ENCODE data around the gene PRR11.
"Not testable (repeated sequence)": the region's sequence is repeated elsewhere in the genome, so short reads cannot be mapped to it uniquely, and the experiment has no call there.

Gene PRR11

GRCh38 chr17:59126809-59127417 lies 28.6 kb upstream of the PRR11 start:
- Histone ChIP-seq H3K9me3 (ENCODE audit: control insufficient read depth, insufficient read depth, low read depth, low read length) (no peaks in the 10 kb centered on the region), H3K27me3 (ENCODE audit: control insufficient read depth, insufficient read depth, low read length) (no peaks in the 10 kb centered on the region), H3K36me3 (ENCODE audit: control insufficient read depth, insufficient read depth, low read length) (peaks cover 39% of the 10 kb centered on the region), H3K9ac (ENCODE audit: low read length) (no peak overlapping the region), H3K4me3 (ENCODE audit: low read depth, low read length) (no peak overlapping the region), H3K27ac (ENCODE audit: low read depth, low read length) (no peak overlapping the region), H3K4me1 (ENCODE audit: control insufficient read depth, insufficient read depth, low read length) (no peaks in the 10 kb centered on the region)

- Histone ChIP-seq H3K4me3 (ENCODE audit: low read depth, low read length) (no peak overlapping the region), H3K9me3 (ENCODE audit: control insufficient read depth, insufficient read depth, low read depth, low read length) (no peaks in the 10 kb centered on the region), H3K27me3 (ENCODE audit: control insufficient read depth, insufficient read depth, low read length) (no peaks in the 10 kb centered on the region), H3K36me3 (ENCODE audit: control insufficient read depth, insufficient read depth, low read length) (peaks cover 31% of the 10 kb centered on the region), H3K9ac (ENCODE audit: low read length) (no peak overlapping the region), H3K4me1 (ENCODE audit: control insufficient read depth, insufficient read depth, low read length) (no peaks in the 10 kb centered on the region), H3K27ac (ENCODE audit: low read depth, low read length) (no peak overlapping the region)
Measured at GRCh38 chr17:59129814-59130213, 25.7 kb upstream of the PRR11 start.

- Histone ChIP-seq H3K4me3 (ENCODE audit: low read depth, low read length) (no peak overlapping the region), H3K9ac (ENCODE audit: low read length) (no peak overlapping the region), H3K27ac (ENCODE audit: low read depth, low read length) (no peak overlapping the region), H3K36me3 (ENCODE audit: control insufficient read depth, insufficient read depth, low read length) (peaks cover 30% of the 10 kb centered on the region), H3K9me3 (ENCODE audit: control insufficient read depth, insufficient read depth, low read depth, low read length) (no peaks in the 10 kb centered on the region), H3K4me1 (ENCODE audit: control insufficient read depth, insufficient read depth, low read length) (no peaks in the 10 kb centered on the region), H3K27me3 (ENCODE audit: control insufficient read depth, insufficient read depth, low read length) (no peaks in the 10 kb centered on the region)
Measured at GRCh38 chr17:59131131-59131530, 24.4 kb upstream of the PRR11 start.

DNA sequence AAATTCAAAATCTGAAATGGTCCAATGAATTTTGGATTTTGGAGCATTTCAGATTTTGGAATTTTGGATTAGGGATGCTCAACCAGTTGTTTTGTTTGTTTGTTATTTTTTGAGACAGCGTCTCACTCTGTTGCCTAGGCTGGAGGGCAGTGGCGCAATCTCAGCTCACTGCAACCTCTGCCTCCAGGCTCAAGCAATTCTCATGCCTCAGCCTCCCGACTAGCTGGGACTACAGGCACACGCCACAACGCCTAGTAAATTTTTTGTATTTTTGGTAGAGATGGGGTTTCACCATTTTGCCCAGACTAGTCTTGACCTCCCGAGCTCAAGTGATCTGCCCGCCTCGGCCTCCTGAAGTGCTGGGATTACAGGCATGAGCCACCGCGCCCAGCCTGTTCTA lies 17.2 kb upstream of the PRR11 start:
- not testable (repeated sequence) for H3K4me1 ChIP-seq (ENCODE audit: control insufficient read depth, insufficient read depth, low read length); H3K27ac ChIP-seq (ENCODE audit: low read depth, low read length); H3K9me3 ChIP-seq (ENCODE audit: control insufficient read depth, insufficient read depth, low read depth, low read length); H3K36me3 ChIP-seq (ENCODE audit: control insufficient read depth, insufficient read depth, low read length); H3K27me3 ChIP-seq (ENCODE audit: control insufficient read depth, insufficient read depth, low read length); H3K9ac ChIP-seq (ENCODE audit: low read length); H3K4me3 ChIP-seq (ENCODE audit: low read depth, low read length)

DNA sequence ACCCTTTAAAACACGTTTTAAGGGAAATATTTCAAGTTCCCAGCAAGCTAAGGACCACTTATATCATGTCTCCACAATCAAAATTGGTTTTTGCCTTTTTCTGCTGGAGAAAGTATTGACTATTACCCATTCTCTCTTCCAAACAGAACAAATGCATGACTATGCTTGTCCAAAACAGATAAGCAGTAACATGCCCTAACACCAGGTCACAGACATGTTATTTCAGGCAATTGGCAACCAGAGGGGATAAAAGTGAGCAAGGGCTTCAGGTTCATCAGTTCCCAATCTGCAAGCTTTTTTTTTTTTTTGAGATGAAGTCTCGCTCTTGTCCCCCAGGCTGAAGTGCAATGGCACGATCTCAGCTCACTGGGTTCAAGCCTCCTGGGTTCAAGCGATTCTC lies 15.6 kb upstream of the PRR11 start:
- Histone ChIP-seq H3K36me3 (ENCODE audit: control insufficient read depth, insufficient read depth, low read length) (peaks cover 12% of the 10 kb centered on the region), H3K9me3 (ENCODE audit: control insufficient read depth, insufficient read depth, low read depth, low read length) (no peaks in the 10 kb centered on the region), H3K27ac (ENCODE audit: low read depth, low read length) (no peak overlapping the region), H3K27me3 (ENCODE audit: control insufficient read depth, insufficient read depth, low read length) (no peaks in the 10 kb centered on the region), H3K4me3 (ENCODE audit: low read depth, low read length) (no peak overlapping the region), H3K4me1 (ENCODE audit: control insufficient read depth, insufficient read depth, low read length) (no peaks in the 10 kb centered on the region), H3K9ac (ENCODE audit: low read length) (no peak overlapping the region)

GRCh38 chr17:59141860-59142259 lies 13.7 kb upstream of the PRR11 start:
- Histone ChIP-seq H3K9ac (ENCODE audit: low read length) (no peak overlapping the region), H3K27me3 (ENCODE audit: control insufficient read depth, insufficient read depth, low read length) (no peaks in the 10 kb centered on the region), H3K9me3 (ENCODE audit: control insufficient read depth, insufficient read depth, low read depth, low read length) (no peaks in the 10 kb centered on the region), H3K27ac (ENCODE audit: low read depth, low read length) (no peak overlapping the region), H3K4me3 (ENCODE audit: low read depth, low read length) (no peak overlapping the region), H3K4me1 (ENCODE audit: control insufficient read depth, insufficient read depth, low read length) (no peaks in the 10 kb centered on the region), H3K36me3 (ENCODE audit: control insufficient read depth, insufficient read depth, low read length) (peaks cover 14% of the 10 kb centered on the region)

DNA sequence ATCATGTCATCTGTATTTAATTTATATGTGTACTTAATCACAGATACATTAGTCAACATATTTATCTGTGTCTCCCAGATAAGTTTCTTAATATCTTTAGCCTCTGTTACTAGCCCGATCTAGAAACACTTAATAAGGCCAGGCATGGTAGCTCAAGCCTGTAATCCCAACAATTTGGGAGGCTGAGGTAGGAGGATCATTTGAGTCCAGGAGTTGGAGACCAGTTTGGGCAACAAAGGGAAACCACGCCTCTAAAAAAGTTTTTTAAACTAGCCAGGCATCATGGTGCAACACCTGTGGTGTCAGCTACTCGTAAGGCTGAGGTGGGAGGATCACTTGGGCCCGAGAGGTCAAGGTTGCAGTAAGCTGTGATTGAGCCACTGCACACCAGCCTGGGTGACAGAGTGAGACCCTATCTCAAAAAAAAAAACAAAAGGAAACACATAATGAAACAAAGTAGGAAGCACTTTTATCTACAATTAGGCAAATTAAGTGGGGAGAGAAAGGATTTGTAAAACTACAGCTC lies 9.9 kb upstream of the PRR11 start:
- peaks cover 14% of the 10 kb centered on the region for H3K36me3 ChIP-seq (ENCODE audit: control insufficient read depth, insufficient read depth, low read length)
- no peaks in the 10 kb centered on the region for H3K9me3 ChIP-seq (ENCODE audit: control insufficient read depth, insufficient read depth, low read depth, low read length)
- no peaks in the 10 kb centered on the region for H3K27me3 ChIP-seq (ENCODE audit: control insufficient read depth, insufficient read depth, low read length)
- no peak overlapping the region for H3K9ac ChIP-seq (ENCODE audit: low read length)
- H3K4me3 ChIP-seq (ENCODE audit: low read depth, low read length), result no peak overlapping the region
- H3K4me1 ChIP-seq (ENCODE audit: control insufficient read depth, insufficient read depth, low read length), result no peaks in the 10 kb centered on the region
- no peak overlapping the region for H3K27ac ChIP-seq (ENCODE audit: low read depth, low read length)

DNA sequence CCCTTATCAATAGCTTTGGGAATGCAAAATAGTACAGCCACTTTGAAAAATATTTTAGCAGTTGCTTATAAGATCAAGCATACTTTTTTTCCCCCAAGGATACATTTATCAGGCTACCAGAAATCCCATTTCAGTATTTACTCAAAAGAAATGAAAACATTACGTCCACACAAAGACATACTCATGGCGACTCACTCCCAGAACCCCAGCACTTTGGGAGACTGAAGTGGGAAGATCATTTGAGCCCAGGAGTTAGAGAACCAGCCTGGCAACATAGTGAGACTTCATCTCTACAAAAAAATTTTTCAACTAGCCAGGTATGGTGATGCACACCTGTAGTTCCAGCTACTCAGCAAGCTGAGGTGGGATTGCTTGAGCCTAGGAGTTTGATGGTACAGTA lies 6.5 kb upstream of the PRR11 start:
- Histone ChIP-seq H3K36me3 (ENCODE audit: control insufficient read depth, insufficient read depth, low read length) (peaks cover 7% of the 10 kb centered on the region), H3K27me3 (ENCODE audit: control insufficient read depth, insufficient read depth, low read length) (no peaks in the 10 kb centered on the region)

GRCh38 chr17:59149841-59150511 lies 5.6 kb upstream of the PRR11 start:
- H3K27ac ChIP-seq (ENCODE audit: low read depth, low read length), result no peak overlapping the region
- peaks cover 21% of the 10 kb centered on the region for H3K4me1 ChIP-seq (ENCODE audit: control insufficient read depth, insufficient read depth, low read length)
- H3K4me3 ChIP-seq (ENCODE audit: low read depth, low read length), result no peak overlapping the region
- H3K27me3 ChIP-seq (ENCODE audit: control insufficient read depth, insufficient read depth, low read length), result no peaks in the 10 kb centered on the region
- H3K9ac ChIP-seq (ENCODE audit: low read length), result no peak overlapping the region
- H3K9me3 ChIP-seq (ENCODE audit: control insufficient read depth, insufficient read depth, low read depth, low read length), result no peaks in the 10 kb centered on the region
- H3K36me3 ChIP-seq (ENCODE audit: control insufficient read depth, insufficient read depth, low read length), result 0 out of 2 replicates have a peak, but pooled peaks cover 3% of the 10 kb centered on the region

More for the DNA sequence above, 6.5 kb upstream of the PRR11 start:
- H3K27ac ChIP-seq (ENCODE audit: low read depth, low read length), result no peak overlapping the region
- H3K4me1 ChIP-seq (ENCODE audit: control insufficient read depth, insufficient read depth, low read length), result peaks cover 21% of the 10 kb centered on the region
- H3K9me3 ChIP-seq (ENCODE audit: control insufficient read depth, insufficient read depth, low read depth, low read length), result no peaks in the 10 kb centered on the region
- H3K4me3 ChIP-seq (ENCODE audit: low read depth, low read length), result no peak overlapping the region
- H3K9ac ChIP-seq (ENCODE audit: low read length), result no peak overlapping the region

- no peak overlapping the region for H3K27ac ChIP-seq (ENCODE audit: low read depth, low read length)
- H3K4me3 ChIP-seq (ENCODE audit: low read depth, low read length), result no peak overlapping the region
- H3K27me3 ChIP-seq (ENCODE audit: control insufficient read depth, insufficient read depth, low read length), result no peaks in the 10 kb centered on the region
- H3K36me3 ChIP-seq (ENCODE audit: control insufficient read depth, insufficient read depth, low read length), result no peaks in the 10 kb centered on the region
- H3K9ac ChIP-seq (ENCODE audit: low read length), result no peak overlapping the region
- no peaks in the 10 kb centered on the region for H3K9me3 ChIP-seq (ENCODE audit: control insufficient read depth, insufficient read depth, low read depth, low read length)
- peaks cover 21% of the 10 kb centered on the region for H3K4me1 ChIP-seq (ENCODE audit: control insufficient read depth, insufficient read depth, low read length)
Measured at GRCh38 chr17:59151006-59151405, 4.5 kb upstream of the PRR11 start.

DNA sequence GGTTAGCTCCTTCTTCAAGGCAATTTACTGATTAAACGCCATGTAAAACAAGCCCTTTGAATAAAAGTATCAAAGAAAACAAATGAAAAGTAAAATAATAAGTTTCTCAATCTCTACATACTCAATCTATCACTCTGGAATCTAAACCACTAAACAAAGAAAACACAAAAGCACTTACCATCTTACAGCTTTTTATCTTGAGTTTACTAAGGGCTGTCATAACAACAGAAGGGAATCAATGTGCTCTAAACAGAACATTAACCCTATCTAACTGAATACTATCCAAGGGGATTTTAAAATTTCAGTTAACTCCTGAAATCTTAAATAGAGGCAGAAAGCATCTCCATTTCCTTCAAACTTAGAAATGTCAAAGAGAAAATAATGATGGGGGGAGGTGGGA lies 4.0 kb upstream of the PRR11 start:
- Histone ChIP-seq H3K27ac (ENCODE audit: low read depth, low read length) (no peak overlapping the region), H3K36me3 (ENCODE audit: control insufficient read depth, insufficient read depth, low read length) (no peaks in the 10 kb centered on the region), H3K4me1 (ENCODE audit: control insufficient read depth, insufficient read depth, low read length) (peaks cover 21% of the 10 kb centered on the region), H3K4me3 (ENCODE audit: low read depth, low read length) (peak overlapping the region; percentile 24; the same call in 1 of the 2 replicates), H3K9ac (ENCODE audit: low read length) (no peak overlapping the region), H3K27me3 (ENCODE audit: control insufficient read depth, insufficient read depth, low read length) (no peaks in the 10 kb centered on the region), H3K9me3 (ENCODE audit: control insufficient read depth, insufficient read depth, low read depth, low read length) (no peaks in the 10 kb centered on the region)

Measured in HUES6 (cell line).